ENCODE data around the gene IP6K2. TPM values are rescaled to one million over a fixed set of nuclear protein-coding genes. Genes with fewer than 3 reads are reported as not detected.
A peak's percentile ranks its signal among the peaks of the same experiment; 100 is the strongest.

The IP6K2 gene
- total RNA-seq, 1 experiment from 2014 or later: 105 TPM

DNA sequence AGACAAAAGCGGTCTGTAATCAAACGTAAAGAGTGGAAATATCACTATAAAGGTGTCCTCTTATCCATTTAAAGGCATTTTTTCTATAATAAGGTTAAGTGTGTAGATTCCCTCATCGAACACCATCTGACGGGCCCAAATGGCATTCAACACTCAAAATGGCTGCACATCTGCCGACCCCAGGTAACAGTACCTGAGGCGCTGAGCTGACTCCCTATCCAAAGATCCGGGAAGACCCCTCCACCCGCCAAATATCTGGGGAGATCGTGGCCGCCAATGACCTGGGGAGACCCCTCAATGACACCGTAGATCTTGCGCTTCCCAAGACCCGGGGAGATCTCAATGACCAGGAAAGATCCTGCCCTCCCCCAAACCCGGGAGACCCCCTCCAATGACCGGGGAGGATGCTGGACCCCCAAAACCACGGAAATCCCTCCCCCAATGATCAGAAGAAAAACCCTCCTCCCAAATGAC, 476 bp downstream of the IP6K2 start:
- H3K4me1 Mint-ChIP-seq (ENCODE audit: low read depth, unreplicated experiment): peaks cover 22% of the 10 kb centered on the region
- H3K27me3 Mint-ChIP-seq (ENCODE audit: unreplicated experiment): no peaks in the 10 kb centered on the region
- CTCF ChIA-PET: interaction anchor here (0.6 to 1.8 kb wide), 7 partner anchors 9 to 364 kb away, joined by 3 to 9 read pairs (median 3); no protein-coding TSS in a partner anchor
- H3K9me3 Mint-ChIP-seq (ENCODE audit: low read depth, unreplicated experiment): peaks cover 2% of the 10 kb centered on the region
- TF ChIP-seq, protein P1, sequence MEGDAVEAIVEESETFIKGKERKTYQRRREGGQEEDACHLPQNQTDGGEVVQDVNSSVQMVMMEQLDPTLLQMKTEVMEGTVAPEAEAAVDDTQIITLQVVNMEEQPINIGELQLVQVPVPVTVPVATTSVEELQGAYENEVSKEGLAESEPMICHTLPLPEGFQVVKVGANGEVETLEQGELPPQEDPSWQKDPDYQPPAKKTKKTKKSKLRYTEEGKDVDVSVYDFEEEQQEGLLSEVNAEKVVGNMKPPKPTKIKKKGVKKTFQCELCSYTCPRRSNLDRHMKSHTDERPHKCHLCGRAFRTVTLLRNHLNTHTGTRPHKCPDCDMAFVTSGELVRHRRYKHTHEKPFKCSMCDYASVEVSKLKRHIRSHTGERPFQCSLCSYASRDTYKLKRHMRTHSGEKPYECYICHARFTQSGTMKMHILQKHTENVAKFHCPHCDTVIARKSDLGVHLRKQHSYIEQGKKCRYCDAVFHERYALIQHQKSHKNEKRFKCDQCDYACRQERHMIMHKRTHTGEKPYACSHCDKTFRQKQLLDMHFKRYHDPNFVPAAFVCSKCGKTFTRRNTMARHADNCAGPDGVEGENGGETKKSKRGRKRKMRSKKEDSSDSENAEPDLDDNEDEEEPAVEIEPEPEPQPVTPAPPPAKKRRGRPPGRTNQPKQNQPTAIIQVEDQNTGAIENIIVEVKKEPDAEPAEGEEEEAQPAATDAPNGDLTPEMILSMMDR (IDR thresholded peaks at IDR 0.05; ENCODE audit: unreplicated experiment): no peak
- no TSS peak for BruUV-seq (replicated peaks)
- intact Hi-C loops (cut with micrococcal nuclease; ENCODE audit: unreplicated experiment): no loop called here
- H3K4me3 Mint-ChIP-seq (ENCODE audit: low read depth, unreplicated experiment): peak overlapping the region; percentile 92
- H3K27ac Mint-ChIP-seq (ENCODE audit: unreplicated experiment): peak overlapping the region; percentile 96
- H3K36me3 Mint-ChIP-seq (ENCODE audit: insufficient read depth, unreplicated experiment): peaks cover 52% of the 10 kb centered on the region
- DNase-seq: peak; percentile 23

DNA sequence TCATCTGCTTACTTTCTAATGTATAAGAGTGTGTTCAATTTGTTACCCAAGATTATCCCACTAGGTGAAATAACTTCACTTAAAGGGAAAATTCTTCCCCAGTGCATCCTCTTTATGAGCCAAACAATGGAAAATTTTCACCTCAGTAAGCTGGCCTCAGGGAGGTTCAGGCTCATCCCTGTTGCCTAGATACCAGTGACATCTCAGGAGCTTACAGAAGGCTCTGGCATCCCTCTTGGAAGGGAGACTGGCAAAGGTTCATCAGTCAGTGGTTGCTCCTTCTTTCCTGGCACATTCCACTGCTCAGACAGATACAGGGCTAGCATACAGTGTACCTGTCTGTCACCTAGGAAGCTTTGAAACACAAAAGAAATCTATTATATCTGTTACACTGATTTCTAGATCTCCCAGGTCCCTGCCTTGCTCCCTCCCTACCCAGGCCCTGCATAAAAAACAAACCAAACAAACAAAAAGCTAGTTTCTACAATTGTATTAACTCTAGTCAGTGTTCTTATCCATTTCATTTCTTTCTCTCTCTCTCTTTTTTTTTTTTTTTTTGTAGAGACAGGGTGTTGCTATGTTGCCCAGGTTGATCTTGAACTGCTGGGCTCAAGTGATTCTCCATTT, 1.7 kb downstream of the IP6K2 start:
- TF ChIP-seq, protein P1 (IDR thresholded peaks at IDR 0.05; ENCODE audit: unreplicated experiment): no peak
- Mint-ChIP-seq H3K27me3 (ENCODE audit: unreplicated experiment) (no peaks in the 10 kb centered on the region), H3K36me3 (ENCODE audit: insufficient read depth, unreplicated experiment) (peaks cover 60% of the 10 kb centered on the region), H3K9me3 (ENCODE audit: low read depth, unreplicated experiment) (peaks cover 2% of the 10 kb centered on the region), H3K4me3 (ENCODE audit: low read depth, unreplicated experiment) (peak overlapping the region; percentile 92), H3K27ac (ENCODE audit: unreplicated experiment) (peak overlapping the region; percentile 96), H3K4me1 (ENCODE audit: low read depth, unreplicated experiment) (peaks cover 18% of the 10 kb centered on the region)
- DNase-seq: no peak
- CTCF ChIA-PET: interaction anchor here (0.7 kb wide), 1 partner anchor 77 kb away, joined by 3 read pairs; no protein-coding TSS in a partner anchor
- no TSS peak for BruUV-seq (replicated peaks)
- intact Hi-C loops (cut with micrococcal nuclease; ENCODE audit: unreplicated experiment): no loop called here

GRCh38 chr3:48711727-48712126, 5.3 kb downstream of the IP6K2 start:
- CTCF ChIA-PET: no interaction called here
- intact Hi-C loops (cut with micrococcal nuclease; ENCODE audit: unreplicated experiment): no loop called here
- H3K4me1 Mint-ChIP-seq (ENCODE audit: low read depth, unreplicated experiment): peaks cover 8% of the 10 kb centered on the region
- H3K4me3 Mint-ChIP-seq (ENCODE audit: low read depth, unreplicated experiment): no peak overlapping the region
- BruUV-seq (replicated peaks): no TSS peak
- DNase-seq: no peak
- no peaks in the 10 kb centered on the region for H3K9me3 Mint-ChIP-seq (ENCODE audit: low read depth, unreplicated experiment)
- no peak overlapping the region for H3K27ac Mint-ChIP-seq (ENCODE audit: unreplicated experiment)
- no peaks in the 10 kb centered on the region for H3K27me3 Mint-ChIP-seq (ENCODE audit: unreplicated experiment)
- TF ChIP-seq, protein P1 (IDR thresholded peaks at IDR 0.05; ENCODE audit: unreplicated experiment): no peak
- peaks cover 53% of the 10 kb centered on the region for H3K36me3 Mint-ChIP-seq (ENCODE audit: insufficient read depth, unreplicated experiment)

DNA sequence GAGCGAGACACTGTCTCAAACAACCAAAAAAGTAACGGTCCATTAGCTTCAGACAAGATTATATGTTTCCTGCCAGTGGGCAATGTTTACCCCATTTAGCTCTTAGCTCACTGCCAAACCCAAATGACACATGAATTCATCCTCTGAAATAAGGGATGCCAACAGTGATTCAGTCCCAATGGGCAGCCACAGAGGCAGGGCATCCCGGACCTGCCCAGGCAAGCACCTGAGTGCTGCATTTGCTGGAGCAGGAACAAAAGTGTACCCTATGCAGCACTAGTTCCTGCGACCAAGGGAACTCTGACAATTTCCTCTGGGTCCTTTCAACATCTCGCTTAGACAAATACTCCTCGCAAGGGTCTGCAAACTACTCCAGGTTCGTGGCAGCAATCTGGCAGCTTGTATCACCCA, 8.0 kb downstream of the IP6K2 start:
- Mint-ChIP-seq H3K27me3 (ENCODE audit: unreplicated experiment) (no peaks in the 10 kb centered on the region), H3K4me1 (ENCODE audit: low read depth, unreplicated experiment) (no peaks in the 10 kb centered on the region), H3K9me3 (ENCODE audit: low read depth, unreplicated experiment) (no peaks in the 10 kb centered on the region), H3K4me3 (ENCODE audit: low read depth, unreplicated experiment) (no peak overlapping the region), H3K27ac (ENCODE audit: unreplicated experiment) (no peak overlapping the region), H3K36me3 (ENCODE audit: insufficient read depth, unreplicated experiment) (peaks cover 46% of the 10 kb centered on the region)
- TF ChIP-seq, protein P1 (IDR thresholded peaks at IDR 0.05; ENCODE audit: unreplicated experiment): no peak
- CTCF ChIA-PET: no interaction called here
- DNase-seq: no peak
- BruUV-seq (replicated peaks): no TSS peak
- intact Hi-C loops (cut with micrococcal nuclease; ENCODE audit: unreplicated experiment): no loop called here

All from Calu3 (cell line).